MM.1S (cell line): ENCODE data around the gene RASA1.

Experiments used
- DNase-seq: peaks from one replicate; pipeline ENCODE4 v3.0.0-alpha.2; 2015
- H2AFZ ChIP-seq: fragments of 300-600 bp; sonication (generic); 2 replicates; pipeline ENCODE4 v1.6.0; 2016; ENCODE audit warnings: antibody characterized with exemption, low read length
- H3F3A ChIP-seq: fragments of 300-600 bp; sonication (generic); 2 replicates; pipeline ENCODE4 v1.6.1; 2016; ENCODE audit warnings: mild to moderate bottlenecking, antibody characterized with exemption, low read length, moderate library complexity, mixed read lengths; ENCODE audit not compliant: insufficient read depth
- H3K27ac ChIP-seq: fragments of 300-600 bp; sonication (generic); 2 replicates; pipeline ENCODE4 v1.5.1; 2016; ENCODE audit warnings: mild to moderate bottlenecking, low read length
- H3K27me3 ChIP-seq: fragments of 300-600 bp; sonication (generic); replicated peaks from 2 replicates; pipeline ENCODE4 v1.6.0; 2016; ENCODE audit warnings: low read length; ENCODE audit not compliant: insufficient read depth
- H3K36me3 ChIP-seq: fragments of 300-600 bp; sonication (generic); replicated peaks from 2 replicates; pipeline ENCODE4 v1.6.1; 2016; ENCODE audit warnings: mild to moderate bottlenecking, low read length, mixed read lengths; ENCODE audit not compliant: insufficient read depth
- H3K4me1 ChIP-seq: fragments of 300-600 bp; sonication (generic); 2 replicates; pipeline ENCODE4 v1.6.1; 2016; ENCODE audit warnings: low read length, mixed read lengths
- H3K4me2 ChIP-seq: fragments of 300-600 bp; sonication (generic); 2 replicates; pipeline ENCODE4 v1.6.0; 2016; ENCODE audit warnings: low read depth, low read length
- H3K4me3 ChIP-seq: fragments of 300-600 bp; sonication (generic); 2 replicates; pipeline ENCODE4 v1.5.1; 2016; ENCODE audit warnings: low read length, mixed read lengths
- H3K79me2 ChIP-seq: fragments of 300-600 bp; sonication (generic); 2 replicates; pipeline ENCODE4 v1.6.1; 2016; ENCODE audit warnings: mixed run types, low read length, mixed read lengths
- H3K9ac ChIP-seq: fragments of 300-600 bp; sonication (generic); 2 replicates; pipeline ENCODE4 v1.6.1; 2016; ENCODE audit warnings: low read length, mixed read lengths
- H3K9me2 ChIP-seq: fragments of 300-600 bp; sonication (generic); replicated peaks from 2 replicates; pipeline ENCODE4 v1.6.1; 2016; ENCODE audit warnings: mild to moderate bottlenecking, low read length, mixed read lengths; ENCODE audit not compliant: insufficient read depth
- H3K9me3 ChIP-seq: fragments of 300-600 bp; sonication (generic); replicated peaks from 2 replicates; pipeline ENCODE4 v1.6.1; 2016; ENCODE audit warnings: mild to moderate bottlenecking, low read length, mixed read lengths; ENCODE audit not compliant: insufficient read depth
- H4K20me1 ChIP-seq: fragments of 300-600 bp; sonication (generic); 2 replicates; pipeline ENCODE4 v1.6.1; 2016; ENCODE audit warnings: mild to moderate bottlenecking, low read length, moderate library complexity, mixed read lengths; ENCODE audit not compliant: insufficient read depth
- EZH2 ChIP-seq: fragments of 300-600 bp; sonication (generic); optimal IDR thresholded peaks from 2 replicates; pipeline ENCODE3; 2017; ENCODE audit warnings: low read depth, mild to moderate bottlenecking, antibody characterized with exemption, low read length, mixed read lengths
- EZH2phosphoT487 ChIP-seq: fragments of 300-600 bp; sonication (generic); IDR thresholded peaks from 2 replicates; pipeline ENCODE4 v1.6.1; 2018; ENCODE audit warnings: antibody characterized with exemption, low read length
- TF ChIP-seq, protein P1 (sequence below): fragments of 300-600 bp; sonication (generic); IDR thresholded peaks from 2 replicates; pipeline ENCODE4 v1.5.1; 2016; ENCODE audit warnings: antibody characterized with exemption, low read length, mixed read lengths

The RASA1 gene

DNA sequence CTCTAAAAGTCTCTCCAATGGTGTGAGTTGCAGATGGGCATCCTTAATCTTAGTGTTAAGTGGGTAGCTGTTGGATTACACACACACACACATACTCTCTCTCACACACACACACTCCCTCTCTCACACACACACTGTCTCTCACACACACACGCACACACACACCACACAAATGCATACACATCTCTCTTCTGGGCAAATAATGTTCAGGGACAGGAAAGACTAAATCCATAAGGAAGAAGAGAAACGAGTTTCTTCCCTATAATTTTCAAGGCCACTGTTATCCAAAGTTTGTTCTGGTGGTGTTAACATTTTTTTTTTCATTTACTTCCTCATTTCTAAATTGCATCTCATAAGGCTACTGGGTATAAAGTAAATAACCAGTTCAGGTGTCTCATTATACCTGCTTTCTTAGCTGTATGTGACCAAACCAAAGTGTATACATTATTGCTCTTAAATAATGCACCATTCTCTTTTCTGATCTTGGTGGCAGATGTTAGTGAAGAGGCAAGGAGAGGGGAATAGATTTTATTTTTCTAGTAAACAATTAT, 167.5 kb downstream of the RASA1 start:
- no peaks in the 10 kb centered on the region for H3K79me2 ChIP-seq
- no peaks in the 10 kb centered on the region for H3K9me2 ChIP-seq
- no peaks in the 10 kb centered on the region for H3F3A ChIP-seq
- H3K9me3 ChIP-seq, result no peaks in the 10 kb centered on the region
- H3K4me1 ChIP-seq, result no peaks in the 10 kb centered on the region
- no peaks in the 10 kb centered on the region for H4K20me1 ChIP-seq
- H3K36me3 ChIP-seq, result no peaks in the 10 kb centered on the region
- H3K27ac ChIP-seq, result no peak overlapping the region
- TF ChIP-seq EZH2, result no peak
- TF ChIP-seq, protein P1, sequence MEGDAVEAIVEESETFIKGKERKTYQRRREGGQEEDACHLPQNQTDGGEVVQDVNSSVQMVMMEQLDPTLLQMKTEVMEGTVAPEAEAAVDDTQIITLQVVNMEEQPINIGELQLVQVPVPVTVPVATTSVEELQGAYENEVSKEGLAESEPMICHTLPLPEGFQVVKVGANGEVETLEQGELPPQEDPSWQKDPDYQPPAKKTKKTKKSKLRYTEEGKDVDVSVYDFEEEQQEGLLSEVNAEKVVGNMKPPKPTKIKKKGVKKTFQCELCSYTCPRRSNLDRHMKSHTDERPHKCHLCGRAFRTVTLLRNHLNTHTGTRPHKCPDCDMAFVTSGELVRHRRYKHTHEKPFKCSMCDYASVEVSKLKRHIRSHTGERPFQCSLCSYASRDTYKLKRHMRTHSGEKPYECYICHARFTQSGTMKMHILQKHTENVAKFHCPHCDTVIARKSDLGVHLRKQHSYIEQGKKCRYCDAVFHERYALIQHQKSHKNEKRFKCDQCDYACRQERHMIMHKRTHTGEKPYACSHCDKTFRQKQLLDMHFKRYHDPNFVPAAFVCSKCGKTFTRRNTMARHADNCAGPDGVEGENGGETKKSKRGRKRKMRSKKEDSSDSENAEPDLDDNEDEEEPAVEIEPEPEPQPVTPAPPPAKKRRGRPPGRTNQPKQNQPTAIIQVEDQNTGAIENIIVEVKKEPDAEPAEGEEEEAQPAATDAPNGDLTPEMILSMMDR, result no peak
- no peak for TF ChIP-seq EZH2phosphoT487
- no peak overlapping the region for H3K4me3 ChIP-seq
- no peak overlapping the region for H3K9ac ChIP-seq
- H3K4me2 ChIP-seq, result no peak overlapping the region
- no peak overlapping the region for H2AFZ ChIP-seq
- no peak for DNase-seq
- no peaks in the 10 kb centered on the region for H3K27me3 ChIP-seq

DNA sequence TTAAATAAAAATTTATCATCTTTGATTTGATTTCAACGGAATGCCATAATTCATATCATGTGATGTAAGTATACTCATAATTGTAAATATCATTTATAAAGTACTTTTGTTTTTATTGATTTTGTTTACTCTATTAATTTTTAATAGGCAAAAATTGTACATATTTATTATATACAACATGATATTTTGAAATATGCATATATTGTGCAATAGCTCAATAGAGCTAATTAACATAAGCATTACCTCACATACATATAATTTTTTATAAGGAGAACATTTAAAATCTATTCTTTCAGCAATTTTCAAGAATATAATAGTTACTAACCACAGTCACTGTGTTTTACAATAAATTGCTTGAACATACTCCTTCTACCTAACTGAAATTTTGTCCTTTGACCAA, 170.0 kb downstream of the RASA1 start:
- no peaks in the 10 kb centered on the region for H3K9me2 ChIP-seq
- H3K79me2 ChIP-seq, result no peaks in the 10 kb centered on the region
- no peak overlapping the region for H3K4me2 ChIP-seq
- H3K27me3 ChIP-seq, result no peaks in the 10 kb centered on the region
- no peaks in the 10 kb centered on the region for H4K20me1 ChIP-seq
- no peak for DNase-seq
- H3K27ac ChIP-seq, result no peak overlapping the region
- no peak overlapping the region for H2AFZ ChIP-seq
- no peaks in the 10 kb centered on the region for H3K9me3 ChIP-seq
- H3F3A ChIP-seq, result no peaks in the 10 kb centered on the region
- H3K9ac ChIP-seq, result no peak overlapping the region
- no peak overlapping the region for H3K4me3 ChIP-seq
- H3K36me3 ChIP-seq, result no peaks in the 10 kb centered on the region
- no peak for TF ChIP-seq EZH2
- TF ChIP-seq, protein P1, result no peak
- no peak for TF ChIP-seq EZH2phosphoT487
- H3K4me1 ChIP-seq, result no peaks in the 10 kb centered on the region

DNA sequence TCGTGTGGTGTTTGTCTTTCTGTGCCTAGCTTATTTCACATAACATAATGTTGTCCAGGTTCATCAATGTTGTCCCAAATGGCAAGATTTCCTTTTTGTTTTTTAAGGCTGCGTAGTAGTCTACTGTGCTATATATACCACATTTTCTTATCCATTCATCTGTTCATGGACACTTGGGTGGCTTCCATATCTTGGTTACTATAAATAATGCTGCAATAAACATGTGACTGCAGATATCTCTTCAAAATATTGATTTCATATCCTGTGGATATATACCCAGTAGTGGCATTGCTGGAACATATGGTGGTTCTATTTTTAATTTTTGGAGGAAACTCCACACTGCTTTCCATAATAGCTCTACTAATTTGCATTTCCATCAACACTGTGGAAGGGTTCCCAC, 170.5 kb downstream of the RASA1 start:
- H2AFZ ChIP-seq, result no peak overlapping the region
- no peak overlapping the region for H3K9ac ChIP-seq
- H3K9me2 ChIP-seq, result no peaks in the 10 kb centered on the region
- no peak overlapping the region for H3K4me2 ChIP-seq
- no peak for DNase-seq
- H3K79me2 ChIP-seq, result no peaks in the 10 kb centered on the region
- H4K20me1 ChIP-seq, result no peaks in the 10 kb centered on the region
- H3F3A ChIP-seq, result no peaks in the 10 kb centered on the region
- no peaks in the 10 kb centered on the region for H3K9me3 ChIP-seq
- H3K27ac ChIP-seq, result no peak overlapping the region
- no peaks in the 10 kb centered on the region for H3K4me1 ChIP-seq
- no peaks in the 10 kb centered on the region for H3K36me3 ChIP-seq
- H3K4me3 ChIP-seq, result no peak overlapping the region
- H3K27me3 ChIP-seq, result no peaks in the 10 kb centered on the region
- TF ChIP-seq EZH2phosphoT487 (no peak), EZH2 (no peak)
- TF ChIP-seq, protein P1, result no peak
